GM12874 (cell line): Measurements from ENCODE around the gene CEP170B.

Experiments
- TF ChIP-seq, protein P1 (sequence below): IDR thresholded peaks from 2 replicates; pipeline ENCODE4 v1.5.1; 2011; ENCODE audit warnings: low read depth, mild to moderate bottlenecking, control low read depth, low read length, moderate library complexity; ENCODE audit not compliant: insufficient read depth

The CEP170B gene

GRCh38 chr14:104863131-104863862 is 1.8 kb upstream of the CEP170B start:
- TF ChIP-seq, protein P1, sequence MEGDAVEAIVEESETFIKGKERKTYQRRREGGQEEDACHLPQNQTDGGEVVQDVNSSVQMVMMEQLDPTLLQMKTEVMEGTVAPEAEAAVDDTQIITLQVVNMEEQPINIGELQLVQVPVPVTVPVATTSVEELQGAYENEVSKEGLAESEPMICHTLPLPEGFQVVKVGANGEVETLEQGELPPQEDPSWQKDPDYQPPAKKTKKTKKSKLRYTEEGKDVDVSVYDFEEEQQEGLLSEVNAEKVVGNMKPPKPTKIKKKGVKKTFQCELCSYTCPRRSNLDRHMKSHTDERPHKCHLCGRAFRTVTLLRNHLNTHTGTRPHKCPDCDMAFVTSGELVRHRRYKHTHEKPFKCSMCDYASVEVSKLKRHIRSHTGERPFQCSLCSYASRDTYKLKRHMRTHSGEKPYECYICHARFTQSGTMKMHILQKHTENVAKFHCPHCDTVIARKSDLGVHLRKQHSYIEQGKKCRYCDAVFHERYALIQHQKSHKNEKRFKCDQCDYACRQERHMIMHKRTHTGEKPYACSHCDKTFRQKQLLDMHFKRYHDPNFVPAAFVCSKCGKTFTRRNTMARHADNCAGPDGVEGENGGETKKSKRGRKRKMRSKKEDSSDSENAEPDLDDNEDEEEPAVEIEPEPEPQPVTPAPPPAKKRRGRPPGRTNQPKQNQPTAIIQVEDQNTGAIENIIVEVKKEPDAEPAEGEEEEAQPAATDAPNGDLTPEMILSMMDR, result no peak

- TF ChIP-seq, protein P1, result no peak
Observed at GRCh38 chr14:104863923-104864266, 1.2 kb upstream of the CEP170B start.

GRCh38 chr14:104864267-104865080 is 594 bp upstream of the CEP170B start:
- TF ChIP-seq, protein P1, result no peak

DNA sequence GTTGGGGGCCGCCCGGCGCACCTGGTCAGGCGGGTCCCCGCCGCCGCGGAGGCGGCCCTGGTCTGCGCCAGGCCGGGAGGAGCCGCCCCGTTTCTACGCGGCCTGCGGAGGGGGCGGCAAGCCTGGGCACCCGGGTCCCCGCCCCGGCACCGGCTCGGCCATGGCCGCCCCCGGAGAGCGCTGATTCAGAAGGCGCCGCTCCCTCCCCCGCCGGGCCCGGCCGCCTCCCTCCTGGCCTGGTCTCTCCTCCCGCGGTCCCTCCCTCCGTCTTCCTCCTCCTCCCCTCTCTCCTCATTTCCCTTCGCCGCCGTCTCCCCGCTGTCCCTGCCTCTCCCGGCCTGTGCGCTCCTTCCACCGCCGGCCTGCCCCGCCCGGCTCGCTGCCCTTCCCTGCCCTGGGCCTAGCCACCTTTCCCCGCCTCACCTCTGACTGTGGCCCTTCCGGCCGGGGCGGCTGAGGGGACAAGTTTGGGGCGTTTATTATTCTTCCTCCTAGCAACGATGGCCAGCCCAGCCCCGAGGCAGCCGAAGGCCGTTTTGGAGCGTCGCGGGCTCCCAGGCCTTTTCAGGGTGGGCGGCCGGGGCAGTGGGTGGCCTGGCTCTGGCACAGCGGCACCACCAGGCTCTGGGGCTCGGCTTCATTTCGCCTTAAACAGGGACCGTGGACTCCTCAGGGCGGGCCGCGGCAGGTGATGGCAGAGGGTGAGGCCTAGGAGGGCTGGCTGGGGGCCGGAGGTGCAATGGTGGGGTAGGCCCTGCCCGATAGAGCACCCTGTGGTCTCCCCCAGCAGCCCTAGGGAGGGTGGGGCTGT is 768 bp downstream of the CEP170B start:
- TF ChIP-seq, protein P1, result no peak

DNA sequence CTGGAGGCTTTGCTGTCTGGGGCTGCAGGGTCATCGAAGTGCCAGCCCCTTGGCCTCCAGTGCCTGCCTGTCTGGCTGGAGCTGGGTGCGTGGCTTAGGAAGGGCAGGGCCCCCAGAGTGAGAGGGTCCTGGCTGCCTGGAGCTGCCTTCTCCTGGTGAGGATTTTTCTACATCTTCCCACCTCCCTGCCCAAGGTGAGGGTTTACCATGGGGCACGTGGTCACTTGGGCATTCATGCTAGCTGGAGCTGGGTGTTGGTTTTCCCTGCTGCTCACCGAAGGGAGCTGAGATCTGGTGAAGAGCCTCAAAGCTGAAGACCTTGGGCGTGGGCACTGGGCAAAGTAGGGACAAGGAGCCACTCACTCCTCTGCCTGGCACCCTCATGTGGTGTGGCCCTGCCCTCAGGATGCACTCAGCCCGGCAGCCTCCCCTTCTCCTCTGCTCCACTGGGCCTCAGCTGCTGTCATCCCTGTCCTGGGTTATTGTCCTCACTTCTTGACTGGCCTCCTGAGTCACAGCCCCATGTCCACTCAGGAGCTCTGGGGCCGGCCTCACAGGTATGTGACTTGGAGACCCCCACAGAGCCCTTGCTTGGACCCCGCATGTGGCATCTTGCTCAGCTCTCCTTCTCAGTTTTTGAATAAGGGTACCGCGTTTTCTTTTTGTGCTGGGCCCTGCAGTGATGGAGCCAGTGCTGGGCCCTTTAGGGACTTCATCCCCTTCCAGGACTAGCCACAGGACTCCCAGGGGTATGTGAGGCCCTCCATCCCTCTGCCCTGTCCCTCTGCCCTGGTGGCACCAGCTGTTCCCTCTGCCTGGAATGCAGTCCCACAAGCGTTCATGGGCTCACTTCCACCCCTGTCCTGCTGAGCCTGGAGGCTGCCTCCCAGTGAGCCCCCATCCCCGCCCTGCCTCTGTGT is 1.6 kb downstream of the CEP170B start:
- TF ChIP-seq, protein P1, result no peak

GRCh38 chr14:104867371-104868059 is 2.4 kb downstream of the CEP170B start:
- TF ChIP-seq, protein P1, result no peak
